ENCODE results near the gene NSMCE3. TPM values are rescaled to one million over a fixed set of nuclear protein-coding genes. Genes with fewer than 3 reads are reported as not detected.

NSMCE3 gene
- total RNA-seq, 1 donor from 2014 or later, result 8.1 TPM

DNA sequence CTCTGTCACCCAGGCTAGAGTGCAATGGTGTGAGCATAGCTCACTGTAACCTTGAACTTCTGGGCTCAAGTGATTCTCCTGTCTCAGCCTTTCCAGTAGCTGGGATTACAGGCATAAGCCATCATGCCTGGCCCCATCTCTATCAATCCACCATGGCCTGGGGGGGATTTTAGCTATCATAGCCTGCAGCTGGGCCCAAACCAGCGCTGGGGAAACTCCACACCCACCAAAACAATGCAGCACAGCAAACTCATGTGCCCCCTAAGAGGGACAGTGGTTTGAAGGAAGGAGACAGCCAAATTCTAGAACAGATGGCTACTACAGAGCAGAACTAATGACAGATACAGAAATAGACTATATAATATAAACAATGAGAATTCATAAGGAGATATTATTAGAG is 13.8 kb upstream of the NSMCE3 start:
- H3K4me3 ChIP-seq (ENCODE audit: low read depth, low read length), result no peak overlapping the region
- TF ChIP-seq, protein P1, sequence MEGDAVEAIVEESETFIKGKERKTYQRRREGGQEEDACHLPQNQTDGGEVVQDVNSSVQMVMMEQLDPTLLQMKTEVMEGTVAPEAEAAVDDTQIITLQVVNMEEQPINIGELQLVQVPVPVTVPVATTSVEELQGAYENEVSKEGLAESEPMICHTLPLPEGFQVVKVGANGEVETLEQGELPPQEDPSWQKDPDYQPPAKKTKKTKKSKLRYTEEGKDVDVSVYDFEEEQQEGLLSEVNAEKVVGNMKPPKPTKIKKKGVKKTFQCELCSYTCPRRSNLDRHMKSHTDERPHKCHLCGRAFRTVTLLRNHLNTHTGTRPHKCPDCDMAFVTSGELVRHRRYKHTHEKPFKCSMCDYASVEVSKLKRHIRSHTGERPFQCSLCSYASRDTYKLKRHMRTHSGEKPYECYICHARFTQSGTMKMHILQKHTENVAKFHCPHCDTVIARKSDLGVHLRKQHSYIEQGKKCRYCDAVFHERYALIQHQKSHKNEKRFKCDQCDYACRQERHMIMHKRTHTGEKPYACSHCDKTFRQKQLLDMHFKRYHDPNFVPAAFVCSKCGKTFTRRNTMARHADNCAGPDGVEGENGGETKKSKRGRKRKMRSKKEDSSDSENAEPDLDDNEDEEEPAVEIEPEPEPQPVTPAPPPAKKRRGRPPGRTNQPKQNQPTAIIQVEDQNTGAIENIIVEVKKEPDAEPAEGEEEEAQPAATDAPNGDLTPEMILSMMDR (conservative IDR thresholded peaks at IDR 0.05; ENCODE audit: low read depth, low read length), result no peak
- no peak for DNase-seq (ENCODE audit: low read depth)

DNA sequence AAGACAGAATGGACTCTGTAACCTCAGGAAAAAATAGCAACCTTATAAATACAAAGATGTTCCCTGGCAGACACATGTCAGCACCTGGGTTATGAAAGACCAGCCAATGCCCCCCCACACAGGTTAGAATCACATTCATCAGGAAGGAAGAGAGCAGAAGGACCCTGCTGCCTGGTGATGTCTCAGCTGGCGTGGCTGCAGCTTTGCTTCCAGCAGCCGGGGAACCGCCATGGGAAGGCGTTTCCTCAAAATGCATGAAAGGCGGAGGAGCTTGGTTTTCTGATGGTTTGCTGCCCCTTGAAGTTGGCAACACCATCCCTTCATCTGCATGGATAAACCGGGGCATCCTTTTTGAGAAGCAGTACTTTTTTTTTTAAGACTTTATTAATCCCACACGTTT is 10.9 kb upstream of the NSMCE3 start:
- no peak overlapping the region for H3K4me3 ChIP-seq (ENCODE audit: low read depth, low read length)
- TF ChIP-seq, protein P1 (conservative IDR thresholded peaks at IDR 0.05; ENCODE audit: low read depth, low read length), result no peak
- no peak for DNase-seq (ENCODE audit: low read depth)

DNA sequence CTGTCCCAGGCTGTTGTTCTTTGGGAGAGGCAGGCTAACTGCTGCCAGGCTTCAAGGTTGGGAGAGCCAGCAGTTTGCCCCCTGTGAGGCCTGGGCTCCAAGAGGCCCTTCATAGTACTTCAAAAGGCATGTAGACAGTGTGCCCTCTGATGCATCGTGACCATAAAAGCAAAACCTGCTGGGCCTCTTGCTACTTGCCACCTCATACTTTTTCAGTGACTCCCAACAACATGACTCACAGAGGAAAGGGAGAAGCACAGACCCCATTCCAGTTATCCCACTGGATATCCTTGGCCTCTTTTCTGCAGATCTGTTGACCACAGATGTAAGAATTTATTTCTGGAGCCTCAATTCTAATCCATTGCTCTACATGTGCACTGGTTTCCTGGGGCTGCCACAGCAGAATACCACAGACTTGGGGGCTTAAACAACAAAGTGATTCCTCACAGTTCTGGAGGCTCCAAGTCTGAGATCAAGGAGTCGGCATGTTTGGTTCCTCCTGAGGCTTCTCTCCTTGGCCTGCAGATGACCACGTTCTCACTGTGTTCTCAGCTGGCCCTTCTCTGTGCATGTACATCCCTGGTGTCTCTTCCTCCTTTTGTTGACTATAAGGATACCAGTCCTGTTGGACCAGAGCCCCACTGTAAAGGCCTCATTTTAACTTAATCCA is 8.9 kb upstream of the NSMCE3 start:
- H3K4me3 ChIP-seq (ENCODE audit: low read depth, low read length), result no peak overlapping the region
- TF ChIP-seq, protein P1 (conservative IDR thresholded peaks at IDR 0.05; ENCODE audit: low read depth, low read length), result no peak
- DNase-seq (ENCODE audit: low read depth), result peak; percentile 60

DNA sequence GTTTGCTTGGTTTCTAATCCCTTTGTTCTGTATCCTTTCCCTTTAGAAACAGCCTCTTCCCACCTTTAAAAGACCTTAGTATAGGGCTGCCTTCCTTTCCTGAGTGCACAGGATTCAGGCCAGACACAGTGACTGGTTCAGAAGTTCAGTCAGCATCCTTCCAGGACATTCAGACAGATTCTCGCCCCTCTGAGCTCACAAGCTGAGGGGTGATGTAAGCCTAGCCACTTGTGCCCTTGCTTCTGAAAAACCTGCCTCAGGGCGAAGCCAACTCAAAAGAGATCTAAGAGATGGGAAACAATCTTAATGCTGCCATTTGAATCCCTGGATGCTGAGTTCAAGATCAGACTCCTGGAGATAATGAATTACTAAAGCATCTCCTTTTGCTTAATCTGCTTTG is 6.7 kb upstream of the NSMCE3 start:
- TF ChIP-seq, protein P1 (conservative IDR thresholded peaks at IDR 0.05; ENCODE audit: low read depth, low read length), result no peak
- no peak overlapping the region for H3K4me3 ChIP-seq (ENCODE audit: low read depth, low read length)
- DNase-seq (ENCODE audit: low read depth), result no peak

DNA sequence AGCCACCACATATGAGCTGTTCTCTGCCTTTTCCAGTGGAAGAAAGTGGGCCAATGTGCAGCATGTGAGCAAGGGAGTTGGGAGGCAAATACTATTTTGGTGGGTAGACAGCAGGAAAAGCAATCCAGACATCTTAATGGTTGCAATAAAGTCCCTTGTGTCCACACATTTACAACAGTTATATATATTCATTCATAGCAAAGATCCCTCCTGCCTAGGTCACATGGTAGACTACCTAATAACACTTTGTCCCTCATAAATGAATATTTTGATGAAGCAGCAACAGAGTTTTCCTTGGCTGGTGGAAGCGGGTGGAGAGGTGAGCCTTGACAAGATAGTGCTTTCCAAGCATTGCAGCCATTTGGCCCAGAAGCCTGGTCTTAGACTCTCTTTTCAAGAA is 6.2 kb upstream of the NSMCE3 start:
- TF ChIP-seq, protein P1 (conservative IDR thresholded peaks at IDR 0.05; ENCODE audit: low read depth, low read length), result no peak
- no peak for DNase-seq (ENCODE audit: low read depth)
- H3K4me3 ChIP-seq (ENCODE audit: low read depth, low read length), result no peak overlapping the region

DNA sequence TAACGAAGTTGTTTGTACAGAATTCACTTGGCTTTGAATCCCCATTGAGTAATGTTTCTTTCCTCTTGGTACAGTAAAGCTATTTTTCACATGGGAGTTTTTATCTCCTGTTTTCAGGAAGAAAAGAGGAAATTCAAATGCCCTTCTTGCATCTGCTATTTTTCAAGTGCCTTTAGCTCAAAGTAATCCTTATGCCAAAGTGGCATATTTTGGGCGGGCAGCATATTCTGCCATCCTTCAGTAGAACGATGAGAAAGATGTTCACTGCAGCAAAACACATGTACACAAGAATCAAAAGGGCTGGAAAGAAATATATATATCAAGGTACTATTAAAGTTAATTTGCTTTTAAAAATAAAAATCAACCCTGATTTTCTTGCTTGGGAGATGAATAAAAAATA is 5.3 kb upstream of the NSMCE3 start:
- no peak overlapping the region for H3K4me3 ChIP-seq (ENCODE audit: low read depth, low read length)
- DNase-seq (ENCODE audit: low read depth), result no peak
- TF ChIP-seq, protein P1 (conservative IDR thresholded peaks at IDR 0.05; ENCODE audit: low read depth, low read length), result no peak

DNA sequence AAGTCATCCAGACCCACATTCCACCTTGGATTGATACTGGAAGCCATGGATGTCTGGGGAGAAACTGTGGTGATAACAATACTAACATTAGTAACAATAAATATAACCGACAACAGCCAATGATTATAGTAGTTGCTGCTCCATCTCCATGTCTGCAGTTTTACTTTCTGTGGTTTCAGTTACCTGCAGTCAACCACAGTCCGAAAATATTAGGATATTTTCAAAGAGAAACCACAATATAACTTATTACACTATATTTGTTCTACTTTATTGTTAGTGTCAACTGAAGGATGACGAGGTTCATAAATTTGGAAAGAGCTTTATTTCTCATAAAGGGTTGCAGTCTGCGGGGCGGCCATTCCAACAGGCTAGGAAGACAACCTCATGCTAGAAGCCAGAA is 2.6 kb upstream of the NSMCE3 start:
- no peak overlapping the region for H3K4me3 ChIP-seq (ENCODE audit: low read depth, low read length)
- TF ChIP-seq, protein P1 (conservative IDR thresholded peaks at IDR 0.05; ENCODE audit: low read depth, low read length), result no peak
- no peak for DNase-seq (ENCODE audit: low read depth)
